Kidney epithelial cell (primary cell): ENCODE results near the gene CLSTN2. TPM values are rescaled to one million over a fixed set of nuclear protein-coding genes. Genes with fewer than 3 reads are reported as not detected.

ENCODE experiments used
- DNase-seq: peaks from one replicate; pipeline ENCODE4 v3.0.0-alpha.2; 2010; ENCODE audit warnings: low read depth
- H3K27me3 ChIP-seq: 2 replicates; pipeline ENCODE4 v1.6.0; 2011; ENCODE audit warnings: low read length; ENCODE audit not compliant: control insufficient read depth, insufficient read depth
- H3K36me3 ChIP-seq: 2 replicates; pipeline ENCODE4 v1.5.1; 2011; ENCODE audit warnings: low read length; ENCODE audit not compliant: control insufficient read depth, insufficient read depth
- H3K4me3 ChIP-seq: 2 replicates; pipeline ENCODE4 v1.5.1; 2011; ENCODE audit warnings: low read depth, mild to moderate bottlenecking, control low read depth, low read length
- CTCF ChIP-seq: IDR thresholded peaks from 2 replicates; pipeline ENCODE4 v1.5.1; 2011; ENCODE audit warnings: mild to moderate bottlenecking, moderate library complexity, low read length, control low read depth, inconsistent platforms; ENCODE audit not compliant: insufficient read depth, poor library complexity, severe bottlenecking
- total RNA-seq: library from RNA; depleted of rRNA; stranded (reverse); fragments of >200 nt; gene quantifications from 2 replicates; pipeline ENCODE4 v1.2.3, GENCODE V29; 2015

The CLSTN2 gene
- total RNA-seq, 1 donor from 2014 or later: 10.9 TPM

DNA sequence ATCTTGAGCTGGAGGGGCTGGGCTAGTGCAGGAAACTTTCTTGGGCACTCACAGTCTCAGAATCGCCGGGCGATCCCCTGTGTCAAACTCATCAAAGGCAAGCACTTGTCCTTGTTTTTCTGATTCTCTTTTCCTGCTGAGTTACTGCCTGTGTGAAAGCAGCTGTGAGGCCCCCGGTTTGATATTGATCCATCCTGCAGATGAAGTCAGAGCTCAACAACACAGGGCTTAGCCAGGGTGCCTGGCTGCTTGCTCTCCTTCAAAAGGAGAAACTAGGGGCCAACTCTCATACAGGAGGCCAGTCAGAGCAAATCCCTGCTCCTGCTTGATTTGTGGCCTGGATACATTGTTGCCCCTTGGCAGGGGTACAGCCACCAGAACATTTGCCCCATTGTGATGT, 22.9 kb downstream of the CLSTN2 start:
- DNase-seq: no peak
- H3K36me3 ChIP-seq: no peaks in the 10 kb centered on the region
- no peak overlapping the region for H3K4me3 ChIP-seq
- no peak for TF ChIP-seq CTCF
- H3K27me3 ChIP-seq: no peaks in the 10 kb centered on the region

GRCh38 chr3:139969386-139969785, 34.4 kb downstream of the CLSTN2 start:
- H3K36me3 ChIP-seq: no peaks in the 10 kb centered on the region
- H3K4me3 ChIP-seq: no peak overlapping the region
- no peaks in the 10 kb centered on the region for H3K27me3 ChIP-seq
- DNase-seq: no peak
- TF ChIP-seq CTCF: no peak

- DNase-seq: no peak
- Histone ChIP-seq H3K4me3 (no peak overlapping the region), H3K27me3 (no peaks in the 10 kb centered on the region)
Measured at GRCh38 chr3:139970526-139970925, 35.5 kb downstream of the CLSTN2 start.

DNA sequence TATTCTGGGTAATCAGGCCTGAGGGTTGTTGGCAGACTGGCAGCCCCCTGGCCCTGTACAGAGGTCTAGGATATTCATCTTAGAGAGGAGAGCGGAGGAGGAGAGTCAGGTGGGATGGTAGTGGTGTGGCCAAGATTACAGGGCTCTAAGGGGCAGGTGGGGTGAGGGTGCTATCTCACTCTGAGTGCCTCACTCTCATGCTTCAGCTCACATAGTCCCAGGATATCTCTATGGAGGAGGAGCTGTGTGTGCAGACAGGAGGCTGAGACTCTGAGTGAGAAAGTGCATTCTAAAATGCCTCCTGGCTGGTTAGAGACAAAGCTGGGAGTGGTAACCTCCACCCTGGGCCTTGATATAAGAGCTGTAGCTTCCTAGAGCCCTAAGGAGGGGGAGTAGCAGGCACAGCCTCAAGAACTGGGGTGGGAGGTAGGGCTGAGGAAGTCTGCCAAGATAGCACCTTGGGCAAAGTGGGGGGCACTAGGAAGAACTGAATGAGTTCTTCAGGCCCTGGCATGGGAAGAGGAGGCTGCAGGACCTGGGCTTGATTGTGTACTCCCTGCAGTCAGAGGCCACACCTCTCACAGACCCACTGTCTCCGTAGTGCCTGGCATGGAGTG, 39.9 kb downstream of the CLSTN2 start:
- Histone ChIP-seq H3K36me3 (no peaks in the 10 kb centered on the region), H3K4me3 (no peak overlapping the region), H3K27me3 (no peaks in the 10 kb centered on the region)
- TF ChIP-seq CTCF: no peak
- DNase-seq: no peak

More at GRCh38 chr3:139970526-139970925, 35.5 kb downstream of the CLSTN2 start:
- TF ChIP-seq CTCF: no peak
- no peaks in the 10 kb centered on the region for H3K36me3 ChIP-seq

DNA sequence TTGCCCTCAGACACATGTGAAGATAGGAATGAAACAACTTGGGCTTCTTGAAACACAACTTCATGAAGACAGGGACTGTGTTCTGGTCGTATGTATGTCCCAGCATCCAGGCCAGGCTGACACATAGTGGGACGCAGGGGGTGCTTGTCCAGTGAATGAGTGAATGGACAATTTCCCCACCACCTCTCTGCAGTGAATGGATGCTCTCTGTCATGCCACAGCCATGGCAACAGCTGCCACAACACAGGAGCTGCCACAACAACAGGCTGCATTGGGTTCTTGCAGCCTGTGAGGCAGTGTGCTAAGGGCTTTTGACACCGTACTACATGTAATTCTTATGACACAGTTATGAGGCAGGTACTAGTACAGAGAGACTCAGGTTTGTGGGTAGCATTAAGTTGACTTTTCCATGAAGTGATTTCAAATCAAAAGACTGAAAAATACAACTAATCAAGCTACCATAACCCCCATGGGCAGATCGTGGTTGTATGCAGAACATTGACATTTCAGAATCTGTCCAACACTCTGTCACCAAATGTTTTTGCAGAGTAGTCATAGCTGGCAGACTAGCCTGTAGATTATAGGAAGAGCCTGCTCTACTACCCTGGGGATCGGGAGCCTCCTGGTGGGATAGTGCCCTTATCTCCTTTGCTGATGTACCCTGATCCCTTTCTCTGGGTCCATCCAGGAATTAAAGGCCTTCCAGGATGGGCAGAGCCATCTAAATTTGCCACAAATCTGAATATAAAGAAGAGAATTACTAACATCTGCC, 40.8 kb downstream of the CLSTN2 start:
- no peak for TF ChIP-seq CTCF
- Histone ChIP-seq H3K36me3 (no peaks in the 10 kb centered on the region), H3K4me3 (no peak overlapping the region), H3K27me3 (no peaks in the 10 kb centered on the region)
- DNase-seq: no peak
